Endothelial cell of umbilical vein (primary cell): Measurements from ENCODE around the gene SH2D3C. TPM values are rescaled to one million over a fixed set of nuclear protein-coding genes. Genes with fewer than 3 reads are reported as not detected.

Source experiments
- BruUV-seq: library from RNA; stranded (reverse); fragments of 400-500 nt; replicated peaks from 2 replicates; lab custom pipeline; 2021; lab: Mats Ljungman, UMichigan
- CTCF ChIA-PET: fragments of 300-600, 350-600 bp; sonication (Branson Sonifier 250); formaldehyde crosslinking; loops from one replicate; lab custom pipeline; 2021; ENCODE audit warnings: antibody characterized with exemption, inconsistent platforms; lab: Charles Lee
- POLR2A ChIA-PET: fragments of 300-600, 350-600 bp; sonication (Branson Sonifier 250); formaldehyde crosslinking; loops from one replicate; lab custom pipeline; 2021; ENCODE audit warnings: antibody characterized with exemption, inconsistent platforms; lab: Charles Lee
- DNase-seq: peaks from one replicate; pipeline ENCODE4 v3.0.0-alpha.2; 2011; ENCODE audit warnings: low read depth, low spot score
- FAIRE-seq: peaks from 2 replicates; lab custom pipeline; 2011; peaks lifted over from hg19 to GRCh38; lab: Jason Lieb, UNC
- H2AFZ ChIP-seq: 2 replicates; pipeline ENCODE4 v1.6.0; 2012; ENCODE audit warnings: low read depth, low read length, control low read depth, inconsistent platforms
- H3K27ac ChIP-seq: 2 replicates; pipeline ENCODE4 v1.5.1; 2011; ENCODE audit warnings: low read depth, mild to moderate bottlenecking, control low read depth, low read length, moderate library complexity; ENCODE audit not compliant: insufficient read depth
- H3K27me3 ChIP-seq, 2 experiments: 2 replicates each; pipeline versions ENCODE4 v1.6.0 to v1.6.1; 2011; ENCODE audit warnings: low read length in 2 of 2, mixed read lengths in 1 of 2; ENCODE audit not compliant: control insufficient read depth in 2 of 2, insufficient read depth in 2 of 2
- H3K36me3 ChIP-seq, 2 experiments: 2 replicates in 1 of 2; 3 replicates in 1 of 2; pipeline ENCODE4 v1.5.1; 2011; ENCODE audit warnings: low read length in 2 of 2, mild to moderate bottlenecking in 1 of 2, moderate library complexity in 1 of 2; ENCODE audit not compliant: control insufficient read depth in 2 of 2, insufficient read depth in 2 of 2; ENCODE audit errors: extremely low read depth in 1 of 2
- H3K4me1 ChIP-seq: 3 replicates; pipeline ENCODE4 v1.5.1; 2011; ENCODE audit warnings: mild to moderate bottlenecking, low read length; ENCODE audit not compliant: control insufficient read depth, insufficient read depth; ENCODE audit errors: extremely low read depth
- H3K4me2 ChIP-seq: 2 replicates; pipeline ENCODE4 v1.6.1; 2011; ENCODE audit warnings: low read length, control low read depth, mixed read lengths; ENCODE audit not compliant: insufficient read depth
- H3K4me3 ChIP-seq, 3 experiments: fragments of 200-600 bp in 1 of 3; sonication (generic), shearing (Covaris generic) in 1 of 3; replicated peaks in 1 of 3; 2 replicates each; pipeline ENCODE4 v1.5.1; 2011 to 2016; ENCODE audit warnings: control low read depth in 3 of 3, low read length in 3 of 3, mild to moderate bottlenecking in 2 of 3, inconsistent platforms in 1 of 3, low read depth in 1 of 3, moderate library complexity in 1 of 3; ENCODE audit not compliant: insufficient read depth in 1 of 3
- H3K79me2 ChIP-seq: 2 replicates; pipeline ENCODE4 v1.6.0; 2012; ENCODE audit warnings: low read length, inconsistent platforms; ENCODE audit not compliant: control insufficient read depth, insufficient read depth
- H3K9ac ChIP-seq: replicated peaks from 2 replicates; pipeline ENCODE3; 2011; ENCODE audit warnings: low read length, control low read depth; ENCODE audit not compliant: insufficient read depth; ENCODE audit errors: extremely low read depth
- H3K9me1 ChIP-seq: replicated peaks from 3 replicates; pipeline ENCODE4 v1.6.0; 2011; ENCODE audit warnings: mild to moderate bottlenecking, low read length; ENCODE audit not compliant: control insufficient read depth, insufficient read depth; ENCODE audit errors: extremely low read depth
- H3K9me3 ChIP-seq: replicated peaks from 2 replicates; pipeline ENCODE4 v1.5.1; 2012; ENCODE audit warnings: low read length, inconsistent platforms; ENCODE audit not compliant: control insufficient read depth, insufficient read depth
- H4K20me1 ChIP-seq: replicated peaks from 2 replicates; pipeline ENCODE3; 2011; ENCODE audit warnings: mild to moderate bottlenecking, low read length; ENCODE audit not compliant: control insufficient read depth, insufficient read depth; ENCODE audit errors: extremely low read depth
- EZH2 ChIP-seq: IDR thresholded peaks from 2 replicates; pipeline ENCODE4 v1.6.1; 2012; ENCODE audit warnings: borderline replicate concordance, low read depth, mild to moderate bottlenecking, moderate library complexity, low read length, inconsistent platforms; ENCODE audit not compliant: severe bottlenecking
- FOS ChIP-seq: IDR thresholded peaks from 2 replicates; pipeline ENCODE4 v1.6.1; 2011; ENCODE audit warnings: mild to moderate bottlenecking, low read length, moderate library complexity, borderline replicate concordance; ENCODE audit not compliant: insufficient read depth
- GATA2 ChIP-seq: IDR thresholded peaks from 2 replicates; pipeline ENCODE4 v1.7.0; 2011; ENCODE audit warnings: low read depth, mild to moderate bottlenecking, moderate library complexity, mixed read lengths, low read length; ENCODE audit not compliant: insufficient read length, insufficient read depth
- JUN ChIP-seq: IDR thresholded peaks from 2 replicates; pipeline ENCODE4 v1.6.1; 2011; ENCODE audit warnings: borderline replicate concordance, low read depth; ENCODE audit not compliant: insufficient read length, insufficient read depth
- MAX ChIP-seq: IDR thresholded peaks from 2 replicates; pipeline ENCODE4 v1.6.1; 2011; ENCODE audit not compliant: insufficient read depth, insufficient read length
- MYC ChIP-seq: IDR thresholded peaks from one replicate; pipeline ENCODE4 v1.6.1; 2011; ENCODE audit warnings: mild to moderate bottlenecking, low read depth, low read length
- POLR2A ChIP-seq: IDR thresholded peaks from 2 replicates; pipeline ENCODE4 v1.6.1; 2012; ENCODE audit warnings: low read depth, mild to moderate bottlenecking, control low read depth, low read length
- POLR2AphosphoS5 ChIP-seq: IDR thresholded peaks from 2 replicates; pipeline ENCODE4 v1.6.1; 2012; ENCODE audit warnings: low read depth, mild to moderate bottlenecking, control low read depth, low read length, moderate library complexity; ENCODE audit not compliant: insufficient read depth
- dilution Hi-C: fragments of 300-500 bp; cut with MboI; formaldehyde crosslinking; loops from one replicate; pipeline ENCODE4 v1.15.0; 2019; ENCODE audit warnings: low sequenced_read_pairs; ENCODE audit not compliant: extremely low pct_ligation_motif_present
- intact Hi-C: fragments of 100-400 bp; cut with micrococcal nuclease; formaldehyde crosslinking; loops from one replicate; pipeline ENCODE4 v1.10.0; 2022
- polyA plus RNA-seq, 4 experiments: library from polyadenylated mRNA; depleted of rRNA in 3 of 4; stranded (reverse) in 3 of 4; unstranded in 1 of 4; fragments of >200 nt; gene quantifications; 2 replicates each; pipeline versions ENCODE4 v1.2.1 to v1.2.3, GENCODE V29; 2011 to 2012; ENCODE audit warnings: missing spikeins in 1 of 4
- total RNA-seq: library from RNA; stranded (reverse); gene quantifications from 2 replicates; pipeline ENCODE4 v1.2.3, GENCODE V29; 2021
- TF ChIP-seq, protein P1 (sequence below), 2 donors: IDR thresholded peaks; 1 replicate in 1 of 2; 2 replicates in 1 of 2; pipeline ENCODE4 v1.5.1; 2011; ENCODE audit warnings: low read length in 2 of 2, mild to moderate bottlenecking in 2 of 2, moderate library complexity in 2 of 2, control low read depth in 1 of 2, inconsistent platforms in 1 of 2, low read depth in 1 of 2; ENCODE audit not compliant: insufficient read depth in 1 of 2; ENCODE audit errors: extremely low read depth in 1 of 2

SH2D3C gene
- total and polyA plus RNA-seq, 2 donors (not counting 3 experiments of a cell fraction or from before 2014, with no cell fraction given) = 95.0 to 173 TPM

GRCh38 chr9:127776195-127776923 is 2.1 kb downstream of the SH2D3C start:
- no peak overlapping the region for H3K4me3 ChIP-seq

More at GRCh38 chr9:127776195-127776923, 2.1 kb downstream of the SH2D3C start:
- FAIRE-seq (no peak), DNase-seq (no peak)
- intact Hi-C loops = no loop called here
- no peak overlapping the region for H3K4me2 ChIP-seq
- H3K9ac ChIP-seq = no peak overlapping the region
- H4K20me1 ChIP-seq = no peaks in the 10 kb centered on the region
- CTCF ChIA-PET = no interaction called here
- H3K27ac ChIP-seq = no peak overlapping the region
- H3K36me3 ChIP-seq = no peaks in the 10 kb centered on the region
- no peaks in the 10 kb centered on the region for H3K79me2 ChIP-seq
- H3K4me1 ChIP-seq = peaks cover 4% of the 10 kb centered on the region
- H3K27me3 ChIP-seq = no peaks in the 10 kb centered on the region
- no peak overlapping the region for H2AFZ ChIP-seq
- POLR2A ChIA-PET = no interaction called here
- no peak for TF ChIP-seq JUN
- no peak for TF ChIP-seq POLR2A
- no peak for TF ChIP-seq EZH2
- TF ChIP-seq, protein P1, sequence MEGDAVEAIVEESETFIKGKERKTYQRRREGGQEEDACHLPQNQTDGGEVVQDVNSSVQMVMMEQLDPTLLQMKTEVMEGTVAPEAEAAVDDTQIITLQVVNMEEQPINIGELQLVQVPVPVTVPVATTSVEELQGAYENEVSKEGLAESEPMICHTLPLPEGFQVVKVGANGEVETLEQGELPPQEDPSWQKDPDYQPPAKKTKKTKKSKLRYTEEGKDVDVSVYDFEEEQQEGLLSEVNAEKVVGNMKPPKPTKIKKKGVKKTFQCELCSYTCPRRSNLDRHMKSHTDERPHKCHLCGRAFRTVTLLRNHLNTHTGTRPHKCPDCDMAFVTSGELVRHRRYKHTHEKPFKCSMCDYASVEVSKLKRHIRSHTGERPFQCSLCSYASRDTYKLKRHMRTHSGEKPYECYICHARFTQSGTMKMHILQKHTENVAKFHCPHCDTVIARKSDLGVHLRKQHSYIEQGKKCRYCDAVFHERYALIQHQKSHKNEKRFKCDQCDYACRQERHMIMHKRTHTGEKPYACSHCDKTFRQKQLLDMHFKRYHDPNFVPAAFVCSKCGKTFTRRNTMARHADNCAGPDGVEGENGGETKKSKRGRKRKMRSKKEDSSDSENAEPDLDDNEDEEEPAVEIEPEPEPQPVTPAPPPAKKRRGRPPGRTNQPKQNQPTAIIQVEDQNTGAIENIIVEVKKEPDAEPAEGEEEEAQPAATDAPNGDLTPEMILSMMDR (IDR thresholded peaks at IDR 0.05; ENCODE audit: extremely low read depth in 1 of 2, insufficient read depth in 1 of 2, low read depth in 1 of 2, low read length in 2 of 2) = no peak
- no peak for TF ChIP-seq MAX
- TF ChIP-seq FOS = no peak
- no peak for TF ChIP-seq MYC
- TF ChIP-seq POLR2AphosphoS5 = no peak
- TF ChIP-seq GATA2 = no peak
- dilution Hi-C loops = no loop called here
- no peaks in the 10 kb centered on the region for H3K9me3 ChIP-seq
- no peaks in the 10 kb centered on the region for H3K9me1 ChIP-seq
- no TSS peak for BruUV-seq
